Liver (tissue), 9 donors: Measurements from ENCODE around the gene CMTM2. TPM values are rescaled to one million over a fixed set of nuclear protein-coding genes. Genes with fewer than 3 reads are reported as not detected.

Source experiments
- DNase-seq: peaks from one replicate; pipeline ENCODE4 v3.0.0-alpha.2; 2017; ENCODE audit warnings: low spot score
- H3K27ac ChIP-seq, 2 donors: one replicate each; pipeline ENCODE4 v1.7.0; 2013; ENCODE audit warnings: inconsistent platforms in 2 of 2, low read length in 2 of 2, control low read depth in 1 of 2, low read depth in 1 of 2, mild to moderate bottlenecking in 1 of 2
- H3K27me3 ChIP-seq, 4 donors: one replicate each; pipeline versions ENCODE4 v1.6.1 to v1.7.0; 2013; ENCODE audit warnings: low read length in 3 of 4, inconsistent platforms in 1 of 4, mild to moderate bottlenecking in 1 of 4, moderate library complexity in 1 of 4; ENCODE audit not compliant: control insufficient read depth in 4 of 4, insufficient read depth in 4 of 4
- H3K36me3 ChIP-seq, 4 donors: one replicate each; pipeline versions ENCODE4 v1.6.1 to v1.7.0; 2013; ENCODE audit warnings: low read length in 3 of 4, mild to moderate bottlenecking in 3 of 4, low read depth in 1 of 4, moderate library complexity in 1 of 4; ENCODE audit not compliant: control insufficient read depth in 4 of 4, insufficient read depth in 3 of 4
- H3K4me1 ChIP-seq, 4 donors: one replicate each; pipeline versions ENCODE4 v1.6.1 to v1.7.0; 2013; ENCODE audit warnings: low read length in 3 of 4, mild to moderate bottlenecking in 3 of 4, moderate library complexity in 1 of 4; ENCODE audit not compliant: control insufficient read depth in 4 of 4, insufficient read depth in 4 of 4
- H3K4me3 ChIP-seq, 3 donors: one replicate each; pipeline versions ENCODE4 v1.6.1 to v1.7.0; 2013; ENCODE audit warnings: low read length in 3 of 3, control low read depth in 1 of 3, low read depth in 1 of 3, mild to moderate bottlenecking in 1 of 3
- H3K9ac ChIP-seq, 2 donors: one replicate each; pipeline ENCODE4 v1.7.0; 2013; ENCODE audit warnings: low read length in 2 of 2, mild to moderate bottlenecking in 2 of 2, moderate library complexity in 2 of 2, control low read depth in 1 of 2, low read depth in 1 of 2
- H3K9me3 ChIP-seq, 4 donors: one replicate each; pipeline versions ENCODE4 v1.6.1 to v1.7.0; 2013; ENCODE audit warnings: low read length in 3 of 4; ENCODE audit not compliant: control insufficient read depth in 4 of 4
- FOXA1 ChIP-seq: IDR thresholded peaks from 2 replicates; pipeline ENCODE4 v1.6.1; 2016; ENCODE audit warnings: antibody characterized with exemption
- FOXA2 ChIP-seq: IDR thresholded peaks from 2 replicates; pipeline ENCODE4 v1.6.1; 2016; ENCODE audit warnings: antibody characterized with exemption
- GABPA ChIP-seq, 2 donors: IDR thresholded peaks in 1 of 2; conservative IDR thresholded peaks in 1 of 2; 2 replicates each; pipeline ENCODE4 v1.6.1; 2016; ENCODE audit warnings: antibody characterized with exemption in 2 of 2, mild to moderate bottlenecking in 1 of 2, moderate library complexity in 1 of 2
- HNF4A ChIP-seq, 2 donors: conservative IDR thresholded peaks; 2 replicates each; pipeline ENCODE4 v1.6.1; 2016; ENCODE audit warnings: antibody characterized with exemption in 2 of 2, mild to moderate bottlenecking in 2 of 2
- NR2F2 ChIP-seq: IDR thresholded peaks from 2 replicates; pipeline ENCODE4 v1.6.1; 2016; ENCODE audit warnings: antibody characterized with exemption
- REST ChIP-seq: IDR thresholded peaks from 2 replicates; pipeline ENCODE4 v1.6.1; 2016; ENCODE audit warnings: antibody characterized with exemption, mild to moderate bottlenecking
- SP1 ChIP-seq: IDR thresholded peaks from 2 replicates; pipeline ENCODE4 v1.6.1; 2018; ENCODE audit warnings: antibody characterized with exemption, mild to moderate bottlenecking
- TAF1 ChIP-seq: conservative IDR thresholded peaks from 2 replicates; pipeline ENCODE4 v1.6.1; 2016; ENCODE audit warnings: antibody characterized with exemption, mild to moderate bottlenecking
- ZBTB33 ChIP-seq: IDR thresholded peaks from 2 replicates; pipeline ENCODE4 v1.6.1; 2016; ENCODE audit warnings: antibody characterized with exemption
- WGBS: extraction: QIAGEN DNeasy Blood & Tissue Kit; methylation state at CpG from one replicate; pipeline ENCODE4 v1.1.7; 2013; 5-methylcytosine and 5-hydroxymethylcytosine counted together
- polyA plus RNA-seq, 2 donors: library from polyadenylated mRNA; stranded (reverse) in 1 of 2; unstranded in 1 of 2; fragments of 200-250 nt in 1 of 2; fragments of >200 nt in 1 of 2; fragmentation: Nextera tagmentation in 1 of 2; extraction: Ambion mirVana in 1 of 2; gene quantifications; one replicate each; pipeline versions ENCODE4 v1.2.1 to v1.2.3, GENCODE V29; 2013 to 2015
- total RNA-seq, 2 donors: library from RNA; depleted of rRNA; stranded (reverse); fragments of >200 nt; gene quantifications; one replicate each; pipeline ENCODE4 v1.2.3, GENCODE V29; 2014
- donor health status: healthy.
- donor health status: healthy.
- donor health status: healthy.
- donor health status: healthy.
- donor health status: healthy.

The CMTM2 gene
- total RNA-seq (1 to 10 TPM in 1 of 2 donors, under 1 TPM in 1; 0.50 to 1.1 TPM), polyA plus RNA-seq (under 1 TPM; 0.57 to 0.67 TPM)

DNA sequence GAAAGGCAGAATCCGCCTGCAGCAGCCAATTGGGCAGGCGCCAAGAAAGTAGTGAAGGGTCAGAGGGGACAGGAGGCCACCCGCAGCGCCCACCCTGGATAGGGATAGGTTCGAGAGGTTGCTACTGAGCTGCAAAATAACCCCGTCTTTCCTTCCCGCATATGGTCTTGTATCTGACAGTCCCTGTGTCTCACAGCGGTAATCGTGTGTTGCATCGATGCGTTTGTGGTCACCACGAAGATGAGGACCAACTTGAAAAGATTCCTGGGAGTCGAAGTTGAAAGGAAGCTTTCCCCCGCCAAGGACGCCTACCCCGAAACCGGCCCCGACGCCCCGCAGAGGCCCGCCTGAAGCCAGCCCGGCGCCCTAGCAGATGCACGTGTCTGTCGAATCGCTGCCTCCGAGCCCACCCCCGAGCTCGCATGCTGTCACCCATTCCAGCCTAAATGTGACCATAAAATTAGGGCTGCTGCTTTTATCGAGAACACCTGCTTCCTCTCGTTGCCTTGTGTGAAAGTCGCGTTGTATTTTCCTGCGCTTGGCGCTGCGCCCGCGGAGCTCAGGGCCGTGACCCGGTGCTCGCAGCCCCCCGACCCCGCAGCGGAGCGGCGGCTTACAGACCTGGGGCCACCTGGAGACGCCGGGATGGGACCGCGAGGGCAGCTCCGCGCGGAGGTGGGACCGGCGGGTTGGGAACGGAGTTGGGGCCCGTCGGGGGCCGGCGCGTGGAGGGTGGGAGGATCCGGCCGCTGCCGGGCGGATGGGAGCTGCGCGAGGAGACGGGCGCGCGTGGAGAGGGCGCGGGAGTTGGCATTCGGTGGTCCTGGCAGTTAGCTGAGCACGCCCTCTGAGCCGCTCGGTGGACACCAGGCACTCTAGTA, at the start of gene CMTM2:
Gene CMTM2 (plus strand): TSS at position 813 of the 881 bp plus-strand sequence. CDS start 145 bp downstream, outside the sequence.
- H3K9ac ChIP-seq = no peak within 1 kb of the TSS
- peaks cover 0 to 9% (median 0%) of the 10 kb centered on the region in 4 donors for H3K27me3 ChIP-seq
- TF ChIP-seq SP1 (no peak), GABPA (IDR thresholded peaks at IDR 0.05 in 1 of 2, conservative IDR thresholded peaks at IDR 0.05 in 1 of 2) (no peak), FOXA1 (no peak), TAF1 (no peak), FOXA2 (no peak), ZBTB33 (no peak), NR2F2 (no peak), REST (no peak), HNF4A (conservative IDR thresholded peaks at IDR 0.05) (no peak)
- WGBS = 18% methylated on average over 77 of the region's 77 CpGs
- peaks cover 4 to 12% (median 5%) of the 10 kb centered on the region in 4 donors for H3K4me1 ChIP-seq
- H3K4me3 ChIP-seq = peak within 1 kb of the TSS in 2 of 3 donors; percentile 12 to 29
- DNase-seq = no peak
- no peak within 1 kb of the TSS for H3K27ac ChIP-seq
- H3K9me3 ChIP-seq = no peaks in the 10 kb centered on the region
- H3K36me3 ChIP-seq = no peaks in the 10 kb centered on the region

- Histone ChIP-seq H3K4me3 (no peak overlapping the region), H3K9ac (no peak overlapping the region), H3K27me3 (no peaks in the 10 kb centered on the region), H3K27ac (no peak overlapping the region), H3K9me3 (no peaks in the 10 kb centered on the region), H3K4me1 (peaks cover 0 to 4% (median 0%) of the 10 kb centered on the region in 4 donors), H3K36me3 (peaks cover 17 to 36% (median 24%) of the 10 kb centered on the region in 4 donors)
- TF ChIP-seq HNF4A (conservative IDR thresholded peaks at IDR 0.05) (peak; percentile 37 to 70), ZBTB33 (no peak)
- DNase-seq = no peak
- WGBS = 81% methylated on average over 6 of the region's 6 CpGs
Observed at GRCh38 chr16:66529475-66529874, 49.8 kb upstream of the CMTM2 start.
